Loucy (cell line): ENCODE results near the gene ADAT1.

Source experiments
- H2AFZ ChIP-seq: fragments of 200-600 bp; sonication (generic); 2 replicates; pipeline ENCODE4 v1.6.0; 2016; ENCODE audit warnings: antibody characterized with exemption, mild to moderate bottlenecking, low read length, moderate library complexity
- H3F3A ChIP-seq: fragments of 200-600 bp; 2 replicates; pipeline ENCODE4 v1.6.0; 2016; ENCODE audit warnings: antibody characterized with exemption, low read depth, mild to moderate bottlenecking
- H3K27me3 ChIP-seq: fragments of 200-600 bp; sonication (generic); 2 replicates; pipeline ENCODE4 v1.6.1; 2014; ENCODE audit warnings: low read length, mild to moderate bottlenecking; ENCODE audit not compliant: insufficient read depth, poor library complexity, severe bottlenecking
- H3K36me3 ChIP-seq: fragments of 200-600 bp; sonication (generic); 2 replicates; pipeline ENCODE4 v1.6.1; 2016; ENCODE audit warnings: low read length; ENCODE audit not compliant: insufficient read depth
- H3K4me1 ChIP-seq: fragments of 200-600 bp; sonication (generic); 2 replicates; pipeline ENCODE4 v1.5.1; 2014; ENCODE audit warnings: low read length, mild to moderate bottlenecking; ENCODE audit not compliant: insufficient read depth, poor library complexity, severe bottlenecking
- H3K4me2 ChIP-seq: fragments of 200-600 bp; sonication (generic); 2 replicates; pipeline ENCODE4 v1.6.0; 2014; ENCODE audit warnings: antibody characterized with exemption, low read length, low read depth, mild to moderate bottlenecking; ENCODE audit not compliant: poor library complexity, severe bottlenecking
- H3K4me3 ChIP-seq: fragments of 200-600 bp; sonication (generic); 2 replicates; pipeline ENCODE4 v1.5.1; 2014; ENCODE audit warnings: low read length, mild to moderate bottlenecking, mixed read lengths; ENCODE audit not compliant: poor library complexity, severe bottlenecking
- H3K79me2 ChIP-seq: fragments of 200-600 bp; sonication (generic); 2 replicates; pipeline ENCODE4 v1.6.1; 2014; ENCODE audit warnings: low read length; ENCODE audit not compliant: insufficient read depth
- H3K9ac ChIP-seq: fragments of 200-600 bp; sonication (generic); 2 replicates; pipeline ENCODE4 v1.6.0; 2014; ENCODE audit warnings: mild to moderate bottlenecking, low read depth, low read length, moderate library complexity; ENCODE audit not compliant: poor library complexity, severe bottlenecking
- H3K9me2 ChIP-seq: fragments of 200-600 bp; sonication (generic); replicated peaks from 2 replicates; pipeline ENCODE4 v1.6.1; 2016; ENCODE audit warnings: low read depth, low read length, mixed read lengths
- H3K9me3 ChIP-seq: fragments of 200-600 bp; sonication (generic); 2 replicates; pipeline ENCODE4 v1.6.1; 2014; ENCODE audit warnings: mild to moderate bottlenecking, antibody characterized with exemption, low read length, low read depth; ENCODE audit not compliant: insufficient read depth
- H4K20me1 ChIP-seq: fragments of 200-600 bp; sonication (generic); 2 replicates; pipeline ENCODE4 v1.6.0; 2014; ENCODE audit warnings: antibody characterized with exemption, low read length, mild to moderate bottlenecking; ENCODE audit not compliant: insufficient read depth, poor library complexity, severe bottlenecking
- CTCF ChIP-seq: fragments of 200-600 bp; sonication (generic); conservative IDR thresholded peaks from 2 replicates; pipeline ENCODE4 v1.5.1; 2014; ENCODE audit warnings: mild to moderate bottlenecking, antibody characterized with exemption, low read length
- EZH2phosphoT487 ChIP-seq: fragments of 200-600 bp; IDR thresholded peaks from 2 replicates; pipeline ENCODE4 v1.6.1; 2018; ENCODE audit warnings: antibody characterized with exemption, mild to moderate bottlenecking, moderate library complexity, borderline replicate concordance

ADAT1 gene

GRCh38 chr16:75590920-75591843 lies 31.9 kb downstream of the ADAT1 start:
- no peaks in the 10 kb centered on the region for H4K20me1 ChIP-seq
- H3K4me3 ChIP-seq: no peak overlapping the region
- no peaks in the 10 kb centered on the region for H3K9me3 ChIP-seq
- 0 out of 2 replicates have a peak, but pooled peaks cover 3% of the 10 kb centered on the region for H3F3A ChIP-seq
- peaks cover 14% of the 10 kb centered on the region for H3K4me1 ChIP-seq
- no peaks in the 10 kb centered on the region for H3K27me3 ChIP-seq
- H3K4me2 ChIP-seq: no peak overlapping the region
- no peaks in the 10 kb centered on the region for H3K36me3 ChIP-seq
- no peak overlapping the region for H3K9ac ChIP-seq
- H3K9me2 ChIP-seq: no peaks in the 10 kb centered on the region
- TF ChIP-seq CTCF: no peak
- TF ChIP-seq EZH2phosphoT487: no peak
- no peaks in the 10 kb centered on the region for H3K79me2 ChIP-seq
- no peak overlapping the region for H2AFZ ChIP-seq

GRCh38 chr16:75589306-75589705 lies 33.8 kb downstream of the ADAT1 start:
- no peaks in the 10 kb centered on the region for H3F3A ChIP-seq
- H3K9ac ChIP-seq: no peak overlapping the region
- no peaks in the 10 kb centered on the region for H4K20me1 ChIP-seq
- H3K4me2 ChIP-seq: no peak overlapping the region
- no peaks in the 10 kb centered on the region for H3K27me3 ChIP-seq
- H3K4me1 ChIP-seq: peaks cover 4% of the 10 kb centered on the region
- no peaks in the 10 kb centered on the region for H3K79me2 ChIP-seq
- H3K36me3 ChIP-seq: no peaks in the 10 kb centered on the region
- H3K9me2 ChIP-seq: no peaks in the 10 kb centered on the region
- no peak for TF ChIP-seq CTCF
- no peak for TF ChIP-seq EZH2phosphoT487
- no peak overlapping the region for H2AFZ ChIP-seq
- no peaks in the 10 kb centered on the region for H3K9me3 ChIP-seq
- no peak overlapping the region for H3K4me3 ChIP-seq

- no peaks in the 10 kb centered on the region for H3K36me3 ChIP-seq
- H2AFZ ChIP-seq: no peak overlapping the region
- H3K4me3 ChIP-seq: no peak overlapping the region
Measured at GRCh38 chr16:75588716-75589115, 34.4 kb downstream of the ADAT1 start.

More at GRCh38 chr16:75588716-75589115, 34.4 kb downstream of the ADAT1 start:
- TF ChIP-seq EZH2phosphoT487 (no peak), CTCF (no peak)
- no peaks in the 10 kb centered on the region for H3K79me2 ChIP-seq
- H3K4me2 ChIP-seq: no peak overlapping the region
- no peaks in the 10 kb centered on the region for H3F3A ChIP-seq
- no peak overlapping the region for H3K9ac ChIP-seq
- H4K20me1 ChIP-seq: no peaks in the 10 kb centered on the region
- no peaks in the 10 kb centered on the region for H3K9me3 ChIP-seq
- no peaks in the 10 kb centered on the region for H3K4me1 ChIP-seq
- H3K9me2 ChIP-seq: no peaks in the 10 kb centered on the region
- H3K27me3 ChIP-seq: no peaks in the 10 kb centered on the region
